HG03280 (cell line): Measurements from ENCODE around the gene CASP10.
A peak's percentile ranks its signal among the peaks of the same experiment; 100 is the strongest.

Experiments
- ATAC-seq: cut with Tn5 transposase; IDR thresholded peaks from one replicate; pipeline ENCODE4 v1.9.1; 2021; ENCODE audit warnings: mild to moderate bottlenecking, moderate library complexity; ENCODE audit not compliant: unreplicated experiment

Gene CASP10

DNA sequence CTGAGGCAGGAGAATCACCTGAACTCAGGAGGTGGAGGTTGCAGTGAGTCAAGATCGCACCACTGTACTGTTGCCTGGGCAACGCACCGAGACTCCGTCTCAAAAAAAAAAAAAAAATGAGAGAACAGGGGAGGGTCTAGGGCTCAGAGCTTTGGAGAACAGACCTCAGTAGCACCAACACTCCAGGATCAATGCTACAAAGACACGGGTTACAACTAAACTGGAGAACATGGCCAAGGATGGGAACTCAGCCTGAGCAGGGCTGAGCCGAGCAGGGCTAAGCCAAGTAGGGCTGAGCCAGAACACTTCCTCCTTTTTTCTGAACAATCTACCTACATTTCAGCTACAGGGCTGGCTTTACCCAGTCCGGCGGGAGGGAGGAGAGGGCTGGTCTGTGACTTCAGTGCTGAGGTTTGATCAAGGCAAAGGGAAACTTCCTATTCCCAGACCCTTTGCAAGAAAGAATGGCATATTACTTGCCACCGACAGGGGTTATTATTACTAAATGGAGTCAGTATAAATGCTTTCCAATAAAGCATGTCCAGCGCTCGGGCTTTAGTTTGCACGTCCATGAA lies 74.5 kb downstream of the CASP10 start:
- peak; percentile 44 for ATAC-seq

- peak; percentile 65 for ATAC-seq
Measured at GRCh38 chr2:201257956-201258665, 75.2 kb downstream of the CASP10 start.

DNA sequence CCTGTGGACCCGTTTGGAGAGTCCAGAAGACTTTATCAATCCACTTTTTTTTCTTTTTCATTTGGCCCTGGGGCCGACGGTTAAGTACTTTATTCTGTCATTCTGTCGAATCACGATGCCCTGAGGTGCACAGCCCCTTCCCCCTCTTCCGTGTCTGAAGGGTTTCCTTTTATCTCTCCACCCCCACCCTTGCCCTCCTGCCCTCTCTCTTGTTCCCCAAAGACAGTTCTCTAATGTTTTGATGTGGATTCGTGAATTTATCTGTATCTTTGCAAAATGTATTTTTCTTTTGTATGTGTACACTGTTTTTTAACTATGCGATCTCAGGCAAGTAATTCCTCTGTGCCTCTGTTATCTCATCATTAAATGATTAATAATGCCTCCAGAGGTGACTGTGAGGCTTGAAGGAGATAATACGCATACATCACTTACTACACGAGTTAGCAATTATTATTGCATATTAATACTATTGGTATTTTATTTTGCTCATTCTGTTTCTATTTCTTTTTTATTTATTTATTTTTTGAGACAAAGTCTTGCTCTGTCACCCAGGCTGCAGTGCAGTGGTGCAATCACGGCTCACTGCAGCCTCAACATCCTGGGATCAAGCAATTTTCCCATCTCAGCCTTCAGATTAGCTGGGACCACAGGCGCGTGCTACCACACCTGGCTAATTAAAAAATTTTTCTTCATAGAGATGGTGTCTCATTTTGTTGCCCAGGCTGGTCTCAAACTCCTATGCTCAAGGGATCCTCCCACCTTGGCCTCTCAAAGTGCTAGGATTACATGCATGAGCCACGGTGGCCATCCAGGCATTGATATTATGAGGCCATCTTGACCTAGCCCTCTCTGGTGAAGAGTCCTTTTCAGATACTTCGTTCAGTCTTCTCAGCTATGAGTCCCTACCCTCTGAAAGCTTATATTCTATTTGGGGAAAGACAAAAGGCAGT lies 76.0 kb downstream of the CASP10 start:
- peak; percentile 5 for ATAC-seq

DNA sequence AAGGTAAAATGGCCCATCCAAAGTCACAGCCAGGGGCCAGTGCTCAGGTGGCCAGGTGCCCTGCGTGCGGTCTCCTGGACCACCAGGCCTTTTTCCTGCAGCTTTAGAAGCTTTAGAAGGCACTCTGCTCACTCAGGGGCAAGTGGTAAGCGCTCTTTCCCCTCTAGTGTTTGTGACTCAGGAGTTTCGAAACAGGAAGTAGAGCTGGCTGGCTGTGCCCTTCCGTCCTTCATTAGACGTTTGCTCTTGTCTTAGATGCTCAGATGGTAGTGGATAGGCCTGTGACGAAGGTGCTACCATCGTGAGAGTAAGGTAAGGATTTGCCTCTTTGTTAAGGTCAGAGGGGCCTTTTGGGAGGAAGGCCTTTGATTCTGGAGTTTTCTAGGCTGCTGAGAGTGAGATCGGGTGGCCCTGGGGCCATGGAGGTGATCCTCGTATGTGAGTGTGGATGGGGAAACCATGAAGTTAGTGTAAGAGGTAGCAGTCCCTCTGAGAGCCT lies 77.4 kb downstream of the CASP10 start, which contains the start of gene CASP8:
CASP8 (plus strand) TSS at position 235 of the 499 bp plus-strand sequence. CDS start 5,951 bp downstream, outside the sequence.
- ATAC-seq, result peak; percentile 41

DNA sequence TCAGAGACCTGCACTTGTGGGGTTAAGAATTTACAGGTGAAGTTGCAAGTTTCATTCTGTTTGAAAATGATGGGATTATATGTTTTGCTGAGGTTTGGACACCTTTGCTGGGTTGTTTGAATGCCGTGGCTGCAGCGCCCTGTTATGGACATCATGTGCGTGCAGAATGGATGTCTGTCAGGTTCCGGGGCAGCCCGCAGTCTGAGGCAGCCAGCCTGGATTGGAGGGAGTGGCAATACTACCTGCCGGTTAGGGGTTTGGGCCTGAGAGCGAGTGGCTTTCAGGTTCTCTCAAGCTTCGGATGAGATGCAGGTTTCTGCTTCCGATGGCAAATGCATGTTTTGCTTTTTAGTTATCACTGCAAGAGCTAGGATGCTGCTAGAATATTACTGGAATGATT lies 78.5 kb downstream of the CASP10 start:
- no peak for ATAC-seq

DNA sequence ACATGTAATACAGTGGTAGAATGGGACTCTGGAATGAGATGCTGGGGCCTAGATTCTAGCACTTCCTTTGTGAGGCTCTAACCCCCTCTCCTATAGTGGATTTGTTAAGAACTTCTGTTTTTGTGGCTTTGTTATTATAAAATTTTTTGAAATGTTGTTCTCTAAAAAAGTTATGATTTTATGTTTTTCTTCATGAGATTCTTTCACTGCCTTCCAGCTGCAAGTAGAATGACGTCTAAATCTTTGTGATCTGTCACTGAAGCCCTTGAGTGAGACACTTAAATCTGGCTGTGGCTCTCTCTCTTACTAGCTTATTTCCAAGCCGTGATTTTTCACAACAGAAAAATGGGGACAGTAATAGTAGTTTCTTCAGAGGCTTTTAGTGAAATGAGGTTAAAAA lies 79.0 kb downstream of the CASP10 start:
- no peak for ATAC-seq

DNA sequence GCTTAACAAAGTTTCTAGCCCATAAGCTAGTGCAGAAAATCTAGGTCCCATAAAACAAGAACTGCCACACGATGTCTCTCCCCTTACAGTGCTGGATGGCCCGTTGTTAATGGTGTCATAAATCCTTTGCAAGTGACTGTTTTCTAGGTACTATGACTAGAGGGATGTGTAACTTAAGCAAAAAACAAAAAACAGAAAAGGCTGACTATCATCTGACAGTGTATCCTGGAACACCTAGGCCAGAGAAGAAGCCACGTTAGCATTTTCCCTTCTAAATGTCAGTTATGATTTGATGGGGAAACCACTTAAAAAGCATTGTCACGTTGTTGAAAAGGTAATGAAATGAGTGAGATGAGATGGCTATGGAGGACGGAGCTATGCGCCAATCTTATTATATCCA lies 79.8 kb downstream of the CASP10 start:
- no peak for ATAC-seq

- no peak for ATAC-seq
Measured at GRCh38 chr2:201263779-201264178, 80.8 kb downstream of the CASP10 start.

GRCh38 chr2:201264472-201265173 lies 81.7 kb downstream of the CASP10 start:
- no peak for ATAC-seq

GRCh38 chr2:201266629-201267028 lies 83.7 kb downstream of the CASP10 start:
- no peak for ATAC-seq

DNA sequence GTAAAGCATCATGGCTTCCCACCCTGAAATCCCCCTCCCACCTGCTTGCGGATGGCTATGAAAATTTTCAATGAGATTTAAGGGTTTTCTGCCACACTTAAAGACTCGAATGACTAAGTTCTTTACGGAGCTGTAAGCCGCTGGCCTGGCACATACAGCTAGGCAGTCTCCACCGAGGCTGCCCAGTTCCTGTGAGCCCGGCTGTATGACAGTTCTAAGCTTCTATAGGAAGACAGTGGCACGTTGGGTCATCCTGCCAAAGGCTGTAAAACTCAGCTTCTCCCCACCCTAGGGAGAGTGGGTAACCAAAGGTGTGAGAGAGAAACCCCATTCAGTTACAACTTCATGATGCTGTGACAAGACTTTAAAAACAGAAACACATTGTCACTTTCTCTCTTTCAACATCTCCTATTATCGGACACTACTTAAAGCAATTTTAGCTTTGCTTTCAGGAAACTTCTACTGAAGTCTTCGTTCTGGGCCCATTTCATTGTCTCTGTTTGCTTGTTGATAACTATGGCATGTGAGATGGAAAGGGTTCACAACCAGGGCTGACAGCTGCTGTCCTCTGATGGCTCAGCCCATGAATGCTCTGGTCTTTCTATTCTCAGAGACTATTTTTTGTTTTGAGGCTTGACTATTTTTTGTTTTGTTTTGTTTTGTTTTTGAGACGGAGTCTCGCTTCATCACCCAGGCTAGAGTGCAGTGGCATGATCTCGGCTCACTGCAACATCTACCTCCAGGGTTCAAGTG lies 84.5 kb downstream of the CASP10 start:
- ATAC-seq, result no peak

DNA sequence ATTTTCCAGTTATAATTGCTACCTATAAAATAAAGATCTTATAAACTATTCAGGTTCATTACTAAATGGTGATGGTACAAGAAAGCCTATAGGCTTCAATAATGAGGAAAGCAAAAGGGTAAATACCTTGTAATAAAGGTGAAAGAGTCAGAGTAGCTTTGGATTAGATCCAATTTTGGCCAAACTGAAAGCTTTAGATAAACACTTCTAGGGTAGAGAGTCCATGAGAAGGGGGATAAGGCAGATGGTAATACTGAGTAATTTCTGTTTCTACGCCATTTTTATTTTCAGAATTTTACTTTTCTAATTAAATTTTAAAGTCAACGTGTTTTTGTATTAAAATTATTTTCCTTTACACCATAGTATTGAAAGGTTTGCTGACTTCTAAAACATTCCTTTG lies 86.8 kb downstream of the CASP10 start:
- no peak for ATAC-seq

GRCh38 chr2:201270293-201271001 lies 87.5 kb downstream of the CASP10 start:
- ATAC-seq, result no peak

DNA sequence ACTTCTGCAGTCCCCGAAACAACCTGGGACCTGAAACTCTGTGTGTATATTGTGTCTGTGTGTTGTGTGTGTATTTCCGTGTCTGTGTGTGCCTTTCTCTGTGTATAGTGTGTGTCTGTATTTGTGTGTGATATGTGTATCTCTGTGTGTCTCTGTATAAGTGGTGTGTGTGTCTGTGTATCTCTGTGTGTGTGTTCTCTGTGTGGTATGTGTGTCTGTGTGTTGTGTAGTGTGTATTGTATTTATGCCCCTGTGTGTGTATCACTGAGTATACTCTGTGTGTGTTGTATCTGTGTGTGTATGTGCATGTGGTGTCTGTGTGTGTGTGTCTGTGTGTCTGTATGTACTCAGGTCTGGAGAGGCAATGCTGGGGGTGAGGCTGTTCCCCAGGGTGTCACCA lies 89.0 kb downstream of the CASP10 start:
- no peak for ATAC-seq

GRCh38 chr2:201273330-201273983 lies 90.5 kb downstream of the CASP10 start:
- no peak for ATAC-seq

DNA sequence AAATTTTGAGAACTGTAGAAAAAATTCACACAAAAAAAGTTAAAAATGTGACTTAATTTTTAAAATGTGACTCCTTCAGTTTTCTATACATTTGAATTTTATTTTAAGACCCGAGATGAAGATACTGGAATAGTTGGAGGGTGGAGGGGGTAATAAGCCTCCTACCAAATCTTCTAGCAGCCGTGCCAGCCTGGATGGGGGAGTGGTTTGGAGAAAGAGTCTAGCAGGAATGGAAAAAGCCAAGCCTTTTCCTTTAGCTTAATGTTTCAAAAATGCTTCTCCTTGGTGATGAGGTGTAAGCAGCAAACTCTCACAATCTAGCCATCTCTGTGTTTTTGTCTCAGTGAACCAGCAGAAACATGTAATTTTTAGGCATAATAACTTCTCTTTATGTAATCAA lies 92.1 kb downstream of the CASP10 start:
- ATAC-seq, result no peak

GRCh38 chr2:201275990-201276389 lies 93.0 kb downstream of the CASP10 start:
- no peak for ATAC-seq

DNA sequence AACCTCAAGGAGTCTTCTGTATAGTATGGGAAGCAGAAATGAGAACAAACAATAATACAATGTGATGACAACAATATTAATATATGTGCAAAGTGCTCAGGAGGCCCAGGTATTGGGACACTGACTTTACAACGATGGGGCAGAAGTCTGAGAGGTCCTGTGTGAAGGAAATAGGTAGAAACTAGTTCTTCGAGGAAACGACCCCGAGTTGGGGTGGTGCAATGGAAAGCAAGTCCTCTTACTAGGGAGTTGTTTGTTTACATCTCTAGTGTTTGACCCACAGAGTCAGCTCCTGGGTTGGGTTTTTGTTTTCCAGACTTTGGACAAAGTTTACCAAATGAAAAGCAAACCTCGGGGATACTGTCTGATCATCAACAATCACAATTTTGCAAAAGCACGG lies 93.6 kb downstream of the CASP10 start:
- no peak for ATAC-seq
